HG02610 (cell line): ENCODE measurements around the gene ANKRD40CL.
"Not testable (repeated sequence)": the region's sequence is repeated elsewhere in the genome, so short reads cannot be mapped to it uniquely, and the experiment has no call there.

Source experiments
- ATAC-seq: cut with Tn5 transposase; IDR thresholded peaks from one replicate; pipeline ENCODE4 v1.9.1; 2021; ENCODE audit warnings: mild to moderate bottlenecking, moderate library complexity; ENCODE audit not compliant: unreplicated experiment

The ANKRD40CL gene

DNA sequence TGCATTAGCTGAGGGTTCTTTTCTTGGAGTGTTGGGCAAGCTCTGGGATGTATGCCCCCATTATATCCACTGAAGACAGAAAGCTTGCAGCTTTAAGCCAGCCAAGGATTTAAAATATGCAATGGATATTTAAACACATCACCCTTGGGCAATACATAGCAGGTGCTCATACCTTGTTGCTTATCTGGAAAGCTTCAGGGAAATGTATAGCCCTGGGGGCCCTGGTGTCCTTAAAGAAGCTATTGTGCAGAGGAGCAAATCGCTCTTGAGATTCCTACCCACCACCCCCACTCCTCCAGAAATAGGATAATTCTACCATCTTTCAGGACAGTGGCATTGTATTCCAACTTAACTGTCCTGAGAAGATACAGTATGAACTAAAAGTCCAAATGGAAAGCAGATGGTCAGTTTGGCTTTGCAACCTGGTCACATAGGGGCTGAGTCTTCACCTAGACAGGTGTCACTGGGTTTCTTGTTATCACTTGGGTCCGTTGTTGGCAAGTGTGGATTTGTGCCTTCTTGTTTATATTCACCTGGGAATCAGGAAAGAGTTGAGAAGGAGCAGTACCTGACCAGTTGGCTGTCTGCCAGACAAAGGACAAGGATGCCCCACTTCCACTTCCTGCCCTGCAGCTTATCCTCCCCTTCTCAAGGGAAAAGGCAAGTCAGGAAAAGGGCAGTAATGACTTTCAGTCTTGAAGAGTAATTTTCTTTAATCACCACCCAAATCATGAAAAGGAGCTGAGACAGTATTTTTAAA is 3.4 kb downstream of the ANKRD40CL start:
- no peak for ATAC-seq

GRCh38 chr17:50762177-50762576 is 5.1 kb downstream of the ANKRD40CL start:
- ATAC-seq = no peak

DNA sequence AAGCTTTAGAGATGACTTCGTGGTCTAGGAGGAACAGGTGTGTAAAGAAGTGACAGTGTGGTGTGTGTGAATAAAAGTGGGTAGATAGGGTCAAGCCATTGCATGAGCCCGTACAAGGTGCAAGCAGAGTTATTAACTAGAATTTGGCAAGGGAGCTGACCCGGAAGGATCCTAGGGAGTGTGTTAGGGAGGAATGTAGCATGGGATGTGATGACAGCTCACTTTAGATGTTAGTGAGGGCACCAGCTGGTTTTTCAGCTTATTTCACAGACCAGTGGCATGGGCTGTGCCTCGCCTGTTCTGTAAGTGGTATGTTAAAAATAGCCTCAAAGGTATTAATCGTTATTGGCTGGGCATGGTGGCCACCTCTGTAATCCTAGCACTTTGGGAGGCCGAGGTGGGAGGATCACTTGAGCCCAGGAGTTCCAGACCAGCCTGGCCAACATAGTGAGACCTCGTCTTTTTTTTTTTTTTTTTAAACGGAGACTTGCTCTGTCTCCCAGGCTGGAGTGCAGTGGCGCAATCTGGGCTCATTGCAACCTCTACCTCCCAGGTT is 8.3 kb downstream of the ANKRD40CL start:
- ATAC-seq = no peak

GRCh38 chr17:50758524-50758923 is 8.8 kb downstream of the ANKRD40CL start:
- ATAC-seq = no peak

DNA sequence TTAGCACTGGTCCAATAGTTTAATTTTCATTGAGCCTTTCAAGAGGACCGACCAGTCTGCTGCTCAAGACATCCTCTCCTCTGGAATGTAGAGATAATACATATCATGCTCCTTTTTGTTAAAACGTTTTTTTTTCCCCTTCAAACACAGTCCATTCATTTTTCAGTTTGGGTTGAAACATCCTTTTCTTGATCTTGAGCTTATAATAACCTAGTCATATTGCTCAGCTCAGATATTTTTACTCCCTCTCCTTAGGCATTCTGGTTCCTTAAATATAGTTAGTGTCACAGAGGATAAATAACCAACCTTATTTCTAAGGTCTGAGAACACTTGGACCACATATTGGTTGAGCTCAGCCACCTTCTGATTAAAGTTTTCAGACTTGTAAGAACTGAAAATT is 12.8 kb downstream of the ANKRD40CL start:
- ATAC-seq = no peak

GRCh38 chr17:50749245-50749644 is 18.1 kb downstream of the ANKRD40CL start:
- no peak for ATAC-seq

DNA sequence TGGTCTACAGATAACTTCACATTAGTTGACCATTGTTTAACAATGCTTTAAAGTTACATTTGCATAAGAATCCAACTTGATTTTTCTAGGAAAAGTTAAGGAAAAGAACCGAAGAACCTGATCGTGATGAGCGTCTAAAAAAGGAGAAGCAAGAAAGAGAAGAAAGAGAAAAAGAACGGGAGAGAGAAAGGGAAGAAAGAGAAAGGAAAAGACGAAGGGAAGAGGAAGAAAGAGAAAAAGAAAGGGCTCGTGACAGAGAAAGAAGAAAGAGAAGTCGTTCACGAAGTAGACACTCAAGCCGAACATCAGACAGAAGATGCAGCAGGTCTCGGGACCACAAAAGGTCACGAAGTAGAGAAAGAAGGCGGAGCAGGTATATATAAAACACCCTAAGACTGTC is 21.7 kb downstream of the ANKRD40CL start:
- no peak for ATAC-seq

DNA sequence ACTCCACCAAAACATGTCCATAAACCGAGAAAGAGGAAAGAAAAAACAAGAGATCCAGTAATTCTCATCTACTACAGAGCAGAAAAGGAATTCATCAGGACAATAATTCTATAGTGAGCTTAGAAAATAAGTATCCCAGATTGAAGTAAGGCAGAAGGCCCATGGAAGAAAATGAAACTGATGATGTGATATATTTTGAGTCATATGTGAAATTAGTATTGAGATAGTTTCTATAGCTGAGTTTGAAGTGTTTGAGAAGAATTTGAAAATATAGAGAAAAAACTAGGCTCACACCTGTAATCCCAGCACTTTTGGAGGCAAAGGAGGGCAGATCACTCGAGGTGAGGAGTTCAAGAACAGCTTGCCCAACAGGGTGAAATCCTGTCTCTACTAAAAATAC is 28.2 kb downstream of the ANKRD40CL start:
- no peak for ATAC-seq

DNA sequence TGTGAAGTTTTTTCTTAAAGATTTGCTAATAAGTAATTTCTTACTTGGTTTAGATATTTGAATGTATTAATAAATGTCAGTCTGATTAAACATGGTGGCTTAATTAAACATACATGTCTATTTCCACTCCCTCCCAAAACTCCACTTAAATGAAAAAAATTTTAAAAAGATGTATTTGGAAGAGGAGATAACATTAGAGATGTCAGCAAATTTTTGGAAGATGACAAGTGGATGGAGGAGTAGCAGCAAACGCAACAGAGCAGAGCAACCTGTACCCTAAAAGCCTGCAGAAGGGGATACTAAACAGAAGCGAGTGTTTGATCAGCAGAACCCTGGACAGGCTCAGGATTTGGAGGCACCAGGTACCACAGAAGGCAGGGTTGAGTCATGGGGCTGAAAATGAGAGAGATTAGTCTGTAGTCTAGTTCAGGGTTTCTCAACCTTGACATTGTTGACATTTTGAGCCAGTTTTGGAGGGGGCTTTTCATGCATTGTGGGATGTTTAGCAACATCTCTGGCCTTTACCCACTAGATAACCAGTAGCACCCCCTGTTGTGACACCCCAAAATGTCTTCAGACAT is 30.1 kb downstream of the ANKRD40CL start:
- ATAC-seq = no peak

DNA sequence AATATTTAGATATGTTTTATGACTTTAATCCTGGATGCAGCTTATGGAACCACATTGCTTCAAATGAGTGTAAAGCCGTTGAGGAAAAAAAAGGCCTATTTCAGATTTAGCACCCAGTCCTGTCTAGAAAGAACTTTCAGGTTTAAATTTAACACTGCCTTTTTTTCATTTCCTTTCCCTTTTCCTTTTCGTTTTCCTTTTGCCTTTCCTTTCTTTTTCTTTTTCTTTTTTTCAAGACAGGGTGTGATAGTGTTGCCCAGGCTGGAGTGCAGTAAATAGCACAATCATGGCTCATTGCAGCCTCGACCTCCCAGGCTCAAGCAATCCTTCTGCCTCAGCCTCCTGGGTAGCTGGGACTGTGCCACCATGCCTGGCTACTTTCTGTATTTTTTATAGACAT is 32.0 kb downstream of the ANKRD40CL start:
- no peak for ATAC-seq

DNA sequence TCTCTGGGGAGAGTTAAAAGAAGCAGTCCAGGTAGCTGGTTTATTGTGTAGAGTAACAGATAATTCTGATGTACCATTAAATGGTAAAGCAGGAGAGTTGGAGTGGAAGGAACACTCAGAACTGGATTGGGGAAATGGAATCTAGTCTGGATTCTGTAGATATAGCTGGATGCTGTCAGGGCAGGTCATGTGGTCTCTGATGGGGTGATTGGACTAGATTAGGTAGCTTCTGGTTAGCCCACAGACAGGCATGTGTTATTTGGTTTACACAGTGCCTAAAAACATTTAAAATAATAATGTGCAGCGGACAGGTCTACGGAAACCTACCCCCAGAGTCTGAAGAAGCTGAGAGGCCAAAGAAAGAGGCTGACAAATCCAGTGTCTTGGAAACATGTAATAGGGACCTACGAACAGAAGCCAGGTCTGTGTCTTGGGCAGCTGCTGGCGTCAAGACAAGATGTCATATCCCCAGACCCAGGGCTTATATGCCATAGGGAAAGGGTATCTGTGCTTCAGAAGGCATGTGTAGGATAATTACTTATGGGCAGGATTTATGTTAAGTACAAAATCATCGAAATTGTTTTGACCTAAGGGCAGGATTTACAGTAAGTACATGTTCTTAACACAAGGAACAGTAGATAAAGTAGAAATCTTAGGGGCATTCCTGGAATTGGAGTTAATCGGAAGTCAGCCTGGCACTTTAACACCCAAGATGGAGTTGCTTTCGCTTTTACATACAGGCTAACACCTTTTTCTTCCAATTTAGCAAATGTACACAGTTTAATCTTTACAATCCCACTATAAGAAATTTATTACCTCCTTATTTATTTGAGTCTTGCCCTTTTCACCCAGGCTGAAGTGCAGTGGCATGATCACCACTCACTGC is 35.5 kb downstream of the ANKRD40CL start:
- ATAC-seq = no peak

GRCh38 chr17:50728881-50729765 is 38.2 kb downstream of the ANKRD40CL start:
- ATAC-seq = no peak

DNA sequence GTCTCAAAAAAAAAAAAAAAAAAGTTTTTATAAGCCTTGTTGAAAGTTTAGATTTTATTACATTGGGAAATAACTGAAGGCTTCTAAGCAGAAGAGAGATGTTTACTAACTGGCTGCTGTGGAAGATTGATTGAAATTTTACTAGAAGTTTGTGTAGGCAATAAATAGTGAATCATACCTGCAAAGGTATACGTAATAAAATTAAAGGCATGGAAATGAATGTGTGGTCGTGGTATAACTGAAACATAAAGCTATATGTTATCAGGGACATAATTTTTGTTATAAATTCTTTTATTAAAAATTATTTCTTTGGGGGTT is 39.2 kb downstream of the ANKRD40CL start:
- ATAC-seq = no peak

DNA sequence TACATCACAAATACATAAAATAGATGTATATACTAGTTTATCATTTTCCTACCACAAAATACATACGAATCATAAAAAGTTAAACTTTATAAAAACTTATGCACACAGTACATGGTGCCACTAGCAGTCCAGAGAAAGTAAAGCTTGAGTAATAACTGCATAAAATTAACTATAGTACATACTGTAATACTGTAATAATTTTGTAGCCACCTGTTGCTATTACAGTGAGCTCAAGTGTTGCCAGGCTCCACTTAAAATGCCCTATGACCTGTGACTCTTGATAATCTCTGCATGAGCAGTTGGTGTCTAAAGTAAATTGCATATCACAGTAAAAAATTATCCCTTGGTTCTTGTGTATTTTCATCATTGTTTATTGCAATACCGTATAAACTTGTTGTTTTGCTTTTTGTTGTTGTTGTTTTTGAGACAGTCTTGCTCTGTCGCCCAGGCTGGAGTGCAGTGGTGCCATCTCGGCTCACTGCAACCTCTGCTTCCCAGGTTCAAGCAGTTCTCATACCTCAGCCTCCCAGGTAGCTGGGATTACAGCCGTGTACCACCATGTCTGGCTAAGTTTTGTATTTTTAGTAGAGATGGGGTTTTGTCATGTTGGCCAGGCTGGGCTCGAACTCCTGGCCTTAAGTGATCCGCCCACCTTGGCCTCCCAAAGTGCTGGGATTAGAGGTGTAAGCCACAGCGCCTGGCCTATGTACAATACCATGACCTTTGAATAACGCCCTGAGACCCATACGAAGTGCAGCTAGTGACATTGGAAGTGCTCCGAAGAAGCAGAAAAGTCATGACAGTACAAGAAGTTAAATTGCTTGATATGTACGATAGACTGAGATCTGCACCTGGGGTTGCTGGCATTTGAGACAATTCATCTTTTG is 41.3 kb downstream of the ANKRD40CL start:
- no peak for ATAC-seq

DNA sequence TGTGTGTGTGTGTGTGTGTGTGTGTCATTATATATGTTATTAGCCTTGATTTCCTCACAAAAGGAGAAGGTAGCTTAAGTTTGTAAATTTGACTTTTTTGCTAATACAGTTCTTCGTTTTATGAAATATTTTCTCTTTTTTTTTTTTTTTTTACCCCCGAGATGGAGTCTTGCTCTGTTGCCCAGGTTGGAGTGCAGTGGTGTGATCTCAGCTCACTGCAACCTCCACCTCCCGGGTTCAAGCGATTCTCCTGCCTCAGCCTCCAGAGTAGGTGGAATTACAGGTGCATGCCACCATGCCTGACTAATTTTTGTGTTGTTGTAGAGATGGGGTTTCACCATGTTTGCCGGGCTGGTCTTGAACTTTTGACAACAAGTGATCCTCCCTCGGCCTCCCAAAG is 42.7 kb downstream of the ANKRD40CL start:
- not testable (repeated sequence) for ATAC-seq

GRCh38 chr17:50722746-50723145 is 44.6 kb downstream of the ANKRD40CL start:
- no peak for ATAC-seq

GRCh38 chr17:50721194-50722010 is 45.9 kb downstream of the ANKRD40CL start:
- ATAC-seq = no peak

- ATAC-seq = no peak
Observed at GRCh38 chr17:50719924-50720794, 47.2 kb downstream of the ANKRD40CL start.
